LHCN-M2 (cell line): ENCODE data around the gene IFIT2. TPM values are rescaled to one million over a fixed set of nuclear protein-coding genes. Genes with fewer than 3 reads are reported as not detected.
A peak's percentile ranks its signal among the peaks of the same experiment; 100 is the strongest.

Source experiments
- DNase-seq: peaks from one replicate; pipeline ENCODE4 v3.0.0-alpha.2; 2012; ENCODE audit warnings: low read depth
- total RNA-seq: library from RNA; depleted of rRNA; stranded (reverse); fragments of >200 nt; gene quantifications from 2 replicates; pipeline ENCODE4 v1.2.3, GENCODE V29; 2014

IFIT2 gene
- total RNA-seq, 1 experiment from 2014 or later = 9.0 TPM

- no peak for DNase-seq
Measured at GRCh38 chr10:89341649-89342048, 39.8 kb downstream of the IFIT2 start.

GRCh38 chr10:89342206-89342958 is 40.5 kb downstream of the IFIT2 start:
- DNase-seq = peak; percentile 87

GRCh38 chr10:89343089-89343767 is 41.4 kb downstream of the IFIT2 start:
- DNase-seq = no peak

GRCh38 chr10:89344156-89344555 is 42.3 kb downstream of the IFIT2 start:
- no peak for DNase-seq

- DNase-seq = no peak
Measured at GRCh38 chr10:89345367-89346000, 43.6 kb downstream of the IFIT2 start.

GRCh38 chr10:89346405-89347254 is 44.8 kb downstream of the IFIT2 start:
- peak; percentile 57 for DNase-seq

GRCh38 chr10:89347701-89348457 is 46.0 kb downstream of the IFIT2 start:
- DNase-seq = no peak

- no peak for DNase-seq
Measured at GRCh38 chr10:89348481-89348880, 46.6 kb downstream of the IFIT2 start.

GRCh38 chr10:89348975-89349374 is 47.1 kb downstream of the IFIT2 start:
- DNase-seq = no peak

GRCh38 chr10:89350631-89351315 is 48.9 kb downstream of the IFIT2 start:
- DNase-seq = peak; percentile 25

GRCh38 chr10:89351412-89351779 is 49.5 kb downstream of the IFIT2 start:
- no peak for DNase-seq

- DNase-seq = peak; percentile 98
Measured at GRCh38 chr10:89351780-89352597, 50.1 kb downstream of the IFIT2 start.

- DNase-seq = peak; percentile 26
Measured at GRCh38 chr10:89352802-89353201, 51.0 kb downstream of the IFIT2 start.

- peak; percentile 66 for DNase-seq
Measured at GRCh38 chr10:89355394-89355931, 53.6 kb downstream of the IFIT2 start.

- DNase-seq = no peak
Measured at GRCh38 chr10:89357096-89357495, 55.2 kb downstream of the IFIT2 start.

- DNase-seq = no peak
Measured at GRCh38 chr10:89357975-89358374, 56.1 kb downstream of the IFIT2 start.
